Lower lobe of right lung (tissue), 2 donors: ENCODE data around the gene CACNG8. TPM values are rescaled to one million over a fixed set of nuclear protein-coding genes. Genes with fewer than 3 reads are reported as not detected.

Experiments used
- ATAC-seq, 2 donors: fragments of 200-7000 bp; cut with Tn5 transposase; one replicate each; pipeline ENCODE4 v1.9.1; 2020 to 2022; ENCODE audit warnings: mild to moderate bottlenecking in 2 of 2, moderate library complexity in 2 of 2
- DNase-seq: peaks from one replicate; pipeline ENCODE4 v3.0.0-alpha.2; 2020
- H3K27ac ChIP-seq: fragments of 200-600 bp; one replicate; pipeline ENCODE4 v1.8.0; 2022
- H3K27me3 ChIP-seq: fragments of 200-600 bp; one replicate; pipeline ENCODE4 v1.8.0; 2022; ENCODE audit warnings: low read depth
- H3K36me3 ChIP-seq: fragments of 200-600 bp; one replicate; pipeline ENCODE4 v1.8.0; 2022; ENCODE audit warnings: mild to moderate bottlenecking
- H3K4me1 ChIP-seq: fragments of 200-600 bp; one replicate; pipeline ENCODE4 v1.8.0; 2022
- H3K4me3 ChIP-seq: fragments of 200-600 bp; one replicate; pipeline ENCODE4 v1.8.0; 2022; ENCODE audit warnings: mild to moderate bottlenecking
- H3K9me3 ChIP-seq: fragments of 200-600 bp; one replicate; pipeline ENCODE4 v1.8.0; 2022
- CTCF ChIP-seq: fragments of 200-600 bp; IDR thresholded peaks from one replicate; pipeline ENCODE4 v1.8.0; 2022; ENCODE audit warnings: antibody characterized with exemption, mild to moderate bottlenecking
- intact Hi-C: fragments of 100-400 bp; cut with DNase I; formaldehyde crosslinking; loops from one replicate; pipeline ENCODE4 v1.11.0; 2022
- total RNA-seq: library from RNA; stranded (reverse); fragmentation: NEBNext Ultra II Directional; extraction: Animal tissue kit (Norgen Biotek cat#: 25700); gene quantifications from one replicate; pipeline ENCODE4 v1.2.1, GENCODE V29; 2021
- donor health status: DM: no; HTN: yes; CAD: no; lungs with severe emphysema.

CACNG8 gene
- total RNA-seq, 1 donor from 2014 or later, result 0.21 TPM

DNA sequence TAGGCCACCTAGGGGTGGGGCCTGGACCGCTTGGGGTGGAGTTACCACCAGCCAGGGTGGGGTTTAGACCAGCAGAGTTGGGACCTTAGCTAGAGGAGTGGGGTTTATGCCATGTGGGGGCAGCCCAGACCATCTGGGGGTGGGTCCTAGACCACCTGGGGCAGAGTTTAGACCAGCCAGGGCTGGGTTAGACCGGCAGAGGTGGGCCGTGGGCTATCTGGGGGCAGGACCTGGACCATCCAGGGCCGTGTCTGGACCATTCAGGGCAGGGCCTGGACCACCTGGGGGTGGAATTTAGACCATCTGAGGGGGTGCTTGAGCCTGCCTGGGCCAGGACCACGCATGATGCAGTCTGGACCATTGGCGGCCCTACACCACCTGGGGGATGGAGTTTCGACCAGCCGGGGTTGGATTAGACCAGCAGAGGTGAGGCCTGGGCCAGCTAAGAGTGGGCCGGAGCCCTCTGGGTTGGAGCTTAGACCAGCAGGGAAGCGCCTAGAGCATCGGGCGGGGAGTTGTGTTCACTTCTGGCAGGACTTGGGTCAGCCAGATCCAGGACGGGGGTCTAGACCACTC is 18.7 kb downstream of the CACNG8 start:
- intact Hi-C loops, result no loop called here
- Histone ChIP-seq H3K9me3 (no peaks in the 10 kb centered on the region), H3K27ac (no peak overlapping the region), H3K36me3 (no peaks in the 10 kb centered on the region), H3K4me3 (no peak overlapping the region), H3K27me3 (peaks cover 62% of the 10 kb centered on the region), H3K4me1 (peaks cover 17% of the 10 kb centered on the region)
- no peak for DNase-seq
- ATAC-seq, result no peak
- no peak for TF ChIP-seq CTCF

DNA sequence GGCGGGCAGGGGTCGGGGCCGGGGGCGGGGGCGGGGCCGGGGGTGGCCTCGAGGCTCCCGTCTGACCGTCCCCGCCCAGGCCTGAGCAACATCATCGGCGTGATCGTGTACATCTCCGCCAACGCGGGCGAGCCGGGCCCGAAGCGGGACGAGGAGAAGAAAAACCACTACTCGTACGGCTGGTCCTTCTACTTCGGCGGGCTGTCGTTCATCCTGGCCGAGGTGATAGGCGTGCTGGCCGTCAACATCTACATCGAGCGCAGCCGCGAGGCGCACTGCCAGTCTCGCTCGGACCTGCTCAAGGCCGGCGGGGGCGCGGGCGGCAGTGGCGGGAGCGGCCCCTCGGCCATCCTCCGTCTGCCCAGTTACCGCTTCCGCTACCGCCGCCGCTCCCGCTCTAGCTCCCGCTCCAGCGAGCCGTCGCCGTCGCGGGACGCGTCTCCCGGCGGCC is 19.3 kb downstream of the CACNG8 start:
- DNase-seq (no peak), ATAC-seq (no peak)
- TF ChIP-seq CTCF, result no peak
- Histone ChIP-seq H3K4me3 (peak overlapping the region; percentile 39), H3K4me1 (peaks cover 17% of the 10 kb centered on the region), H3K27ac (no peak overlapping the region), H3K27me3 (peaks cover 58% of the 10 kb centered on the region), H3K36me3 (no peaks in the 10 kb centered on the region), H3K9me3 (no peaks in the 10 kb centered on the region)
- intact Hi-C loops, result no loop called here

DNA sequence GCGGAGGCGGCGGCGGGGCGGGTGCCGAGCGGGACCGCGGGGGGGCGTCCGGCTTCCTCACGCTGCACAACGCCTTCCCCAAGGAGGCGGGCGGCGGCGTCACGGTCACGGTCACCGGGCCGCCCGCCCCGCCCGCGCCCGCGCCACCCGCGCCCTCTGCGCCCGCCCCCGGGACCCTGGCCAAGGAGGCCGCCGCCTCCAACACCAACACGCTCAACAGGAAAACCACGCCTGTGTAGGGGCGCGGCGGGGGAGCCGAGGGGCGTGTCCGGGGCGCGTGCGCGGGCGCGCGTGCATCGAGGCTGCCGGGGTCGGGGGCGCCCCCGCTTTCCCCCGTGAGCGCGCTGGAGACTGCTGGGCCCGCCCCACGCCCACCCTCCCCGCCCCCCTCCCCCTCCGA is 19.9 kb downstream of the CACNG8 start:
- DNase-seq (peak; percentile 55), ATAC-seq (no peak)
- Histone ChIP-seq H3K4me3 (peak overlapping the region; percentile 28), H3K4me1 (peaks cover 15% of the 10 kb centered on the region), H3K27ac (no peak overlapping the region), H3K36me3 (no peaks in the 10 kb centered on the region), H3K9me3 (no peaks in the 10 kb centered on the region), H3K27me3 (peaks cover 57% of the 10 kb centered on the region)
- TF ChIP-seq CTCF, result no peak
- intact Hi-C loops, result no loop called here

DNA sequence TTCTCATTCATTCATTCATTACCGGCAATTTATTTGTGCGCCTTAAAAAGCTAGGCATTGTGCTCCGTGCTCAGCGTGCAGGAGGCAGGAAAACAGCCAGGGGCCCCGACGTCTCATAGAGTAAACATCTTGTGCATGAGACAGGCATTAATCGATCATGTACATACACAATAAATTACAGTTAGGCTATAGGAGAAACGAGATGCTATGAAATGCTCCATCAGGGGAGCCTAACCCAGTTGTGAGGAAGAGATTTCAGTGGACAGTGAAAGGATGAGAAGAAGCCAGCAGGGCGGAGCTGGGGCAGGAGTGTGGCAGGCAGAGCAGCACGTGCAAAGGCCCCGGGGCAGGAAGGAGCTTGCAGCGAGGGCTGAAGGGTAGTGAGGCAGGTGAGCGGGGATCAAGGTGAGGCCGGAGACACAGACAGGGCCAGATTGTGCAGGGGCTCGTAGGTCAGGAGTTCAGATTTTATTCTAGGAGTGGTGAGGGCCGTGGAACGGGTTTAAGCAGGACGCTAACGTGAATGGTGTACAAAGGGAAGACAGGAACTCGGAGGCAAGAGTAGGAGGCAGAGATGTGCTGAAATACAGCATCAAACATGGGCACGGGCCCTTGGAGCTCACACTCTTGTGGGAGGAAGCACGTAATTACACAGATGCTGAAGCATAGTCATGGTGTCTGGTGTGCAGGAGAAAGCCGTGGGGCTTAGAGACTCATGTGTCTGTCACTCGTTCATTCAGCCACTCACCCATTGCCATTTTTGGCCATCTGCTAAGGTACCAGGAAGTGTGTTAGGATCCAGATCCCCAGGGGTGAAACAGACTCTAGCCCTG is 20.9 kb downstream of the CACNG8 start:
- H3K9me3 ChIP-seq, result no peaks in the 10 kb centered on the region
- DNase-seq, result no peak
- peaks cover 6% of the 10 kb centered on the region for H3K4me1 ChIP-seq
- H3K4me3 ChIP-seq, result no peak overlapping the region
- no peak for TF ChIP-seq CTCF
- no peaks in the 10 kb centered on the region for H3K36me3 ChIP-seq
- intact Hi-C loops, result no loop called here
- H3K27ac ChIP-seq, result no peak overlapping the region
- peaks cover 47% of the 10 kb centered on the region for H3K27me3 ChIP-seq
- no peak for ATAC-seq

GRCh38 chr19:53985863-53986262 is 23.1 kb downstream of the CACNG8 start:
- Histone ChIP-seq H3K4me1 (no peaks in the 10 kb centered on the region), H3K4me3 (no peak overlapping the region), H3K9me3 (no peaks in the 10 kb centered on the region), H3K27me3 (peaks cover 31% of the 10 kb centered on the region), H3K36me3 (no peaks in the 10 kb centered on the region), H3K27ac (no peak overlapping the region)
- TF ChIP-seq CTCF, result no peak
- no peak for DNase-seq
- intact Hi-C loops, result no loop called here
- no peak for ATAC-seq
